GM18907 (cell line): ENCODE measurements around the gene RCL1.
"Not testable (repeated sequence)": the region's sequence is repeated elsewhere in the genome, so short reads cannot be mapped to it uniquely, and the experiment has no call there.

Experiments
- ATAC-seq: cut with Tn5 transposase; IDR thresholded peaks from one replicate; pipeline ENCODE4 v1.9.1; 2021; ENCODE audit warnings: mild to moderate bottlenecking, moderate library complexity; ENCODE audit not compliant: unreplicated experiment

RCL1 gene

GRCh38 chr9:4866239-4866969, 73.7 kb downstream of the RCL1 start:
- no peak for ATAC-seq

- ATAC-seq, result no peak
Measured at GRCh38 chr9:4873066-4873465, 80.3 kb downstream of the RCL1 start.

DNA sequence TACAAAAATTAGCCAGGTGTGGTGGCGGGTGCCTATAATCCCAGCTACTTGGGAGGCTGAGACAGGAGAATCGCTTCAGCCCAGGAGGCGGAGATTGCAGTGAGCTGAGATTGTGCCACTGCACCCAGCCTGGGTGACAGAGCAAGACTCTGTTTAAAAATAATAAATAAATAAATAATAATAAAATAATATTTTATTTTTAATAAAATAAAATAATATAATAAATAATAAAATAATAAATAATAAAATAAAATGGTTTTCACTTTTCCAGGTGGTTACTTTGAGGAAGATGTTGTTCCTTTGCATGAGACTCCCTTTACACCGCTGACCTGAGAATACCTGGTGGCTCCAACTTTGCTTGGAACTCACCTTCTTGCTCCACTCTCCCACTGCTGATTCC, 82.8 kb downstream of the RCL1 start:
- ATAC-seq, result no peak

DNA sequence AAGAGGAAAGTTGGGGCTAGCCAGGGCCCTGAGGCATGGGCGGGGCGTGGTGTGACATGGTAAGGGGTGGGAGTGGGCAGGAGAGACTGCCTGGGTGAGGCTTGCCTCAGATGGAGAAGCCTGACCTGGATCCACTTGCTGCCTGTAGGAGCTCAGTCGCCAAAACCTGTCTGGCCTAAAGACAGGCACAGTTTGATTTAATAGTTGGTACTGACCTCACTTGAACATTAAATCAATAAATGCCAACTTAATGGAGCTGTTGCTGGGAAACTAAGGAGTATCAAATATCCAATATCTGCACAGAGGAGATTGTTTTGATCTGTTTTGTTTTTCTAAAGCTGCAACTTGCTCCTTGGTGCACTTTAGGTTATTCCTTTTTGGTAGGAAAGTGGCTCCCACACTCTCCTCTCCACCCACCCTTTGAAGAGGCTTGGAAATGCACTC, 86.4 kb downstream of the RCL1 start:
- no peak for ATAC-seq

- ATAC-seq, result no peak
Measured at GRCh38 chr9:4883326-4883873, 90.7 kb downstream of the RCL1 start.

GRCh38 chr9:4886698-4887097, 94.0 kb downstream of the RCL1 start:
- peak; percentile 98 for ATAC-seq

- no peak for ATAC-seq
Measured at GRCh38 chr9:4887556-4887955, 94.8 kb downstream of the RCL1 start.

GRCh38 chr9:4890242-4890641, 97.5 kb downstream of the RCL1 start:
- no peak for ATAC-seq

DNA sequence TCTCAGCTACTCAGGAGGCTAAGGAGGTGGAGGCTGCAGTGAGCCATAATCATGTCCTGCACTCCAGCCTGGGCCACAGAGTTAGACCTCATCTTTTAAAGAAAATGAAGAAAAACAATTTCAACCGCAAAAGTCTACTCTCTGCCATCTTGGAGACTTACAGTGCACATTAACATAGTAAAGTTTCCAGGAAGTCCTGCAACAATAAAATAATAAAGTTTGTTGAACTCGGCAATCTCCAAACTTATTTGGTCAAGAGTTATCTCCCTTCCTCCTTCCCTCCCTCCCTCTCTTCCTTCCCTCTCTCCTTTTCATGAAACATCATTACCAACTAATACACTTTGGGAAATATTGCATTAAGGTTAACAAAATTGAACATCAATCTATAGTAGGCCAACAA, 98.2 kb downstream of the RCL1 start:
- ATAC-seq, result no peak

DNA sequence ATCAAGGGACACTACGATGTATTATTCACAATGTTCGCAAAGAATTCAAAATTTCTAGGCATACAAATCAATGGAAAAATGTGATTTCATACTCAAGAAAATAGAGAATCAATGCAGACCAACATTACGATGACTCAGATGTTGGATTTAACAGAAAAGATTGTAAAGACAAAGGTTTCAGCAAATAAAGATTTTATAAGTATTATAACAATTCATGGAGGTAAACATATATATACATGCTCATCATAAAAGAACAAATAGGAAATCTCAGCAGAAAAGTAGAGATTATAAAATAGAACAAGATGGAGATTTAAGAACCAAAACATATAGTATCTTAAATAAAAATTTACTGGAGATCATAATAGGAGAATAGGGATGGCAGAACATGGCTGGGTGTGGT, 98.9 kb downstream of the RCL1 start:
- ATAC-seq, result no peak

DNA sequence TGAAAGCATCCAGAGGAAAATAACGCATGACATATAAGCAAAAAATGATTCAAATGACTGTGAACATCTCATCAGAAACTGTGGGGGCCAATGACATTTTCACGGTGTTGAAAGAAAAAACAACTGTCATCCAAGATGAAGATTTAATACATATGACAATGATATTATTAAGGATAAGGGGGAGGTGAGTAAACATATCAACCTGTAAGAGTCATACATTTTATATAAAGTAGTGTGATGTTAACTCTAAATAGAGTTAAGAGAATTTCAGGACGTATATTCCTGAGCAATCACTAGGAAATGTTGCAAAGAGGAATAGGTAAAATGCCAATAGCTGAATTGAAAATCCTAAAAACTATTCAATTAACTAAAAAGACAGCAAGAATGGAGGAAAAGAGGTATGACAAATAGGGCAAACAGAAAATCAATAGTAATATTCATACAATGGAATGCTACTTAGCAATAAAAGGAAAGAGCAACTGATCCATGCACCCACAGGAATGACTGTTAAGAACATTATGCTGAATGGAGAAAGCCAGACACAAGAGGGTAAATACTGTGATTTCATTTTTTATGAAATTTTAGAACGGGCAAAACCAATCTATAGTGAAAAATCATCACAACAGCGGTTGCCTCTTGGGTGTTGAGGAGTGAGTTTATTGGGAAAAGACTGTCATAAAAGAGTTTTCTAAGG, 99.9 kb downstream of the RCL1 start:
- no peak for ATAC-seq

DNA sequence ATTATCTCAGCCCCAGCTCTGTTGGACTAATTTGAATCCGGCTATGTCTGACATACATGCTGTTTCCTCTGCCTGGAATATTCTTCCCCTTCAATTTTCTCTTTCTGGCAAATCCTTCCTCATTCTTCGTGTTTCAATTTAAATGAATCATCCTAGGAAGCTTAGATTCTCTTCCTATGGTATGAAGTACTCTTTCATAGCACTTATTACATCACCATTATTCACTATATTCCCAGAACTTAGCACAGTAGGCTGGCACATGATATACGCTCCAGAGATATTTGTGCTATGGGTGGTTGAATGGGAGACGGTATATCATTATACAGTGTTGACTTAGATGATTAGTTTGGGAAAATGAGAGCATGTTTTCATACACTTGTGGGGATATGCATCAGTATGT, 101.3 kb downstream of the RCL1 start:
- no peak for ATAC-seq

DNA sequence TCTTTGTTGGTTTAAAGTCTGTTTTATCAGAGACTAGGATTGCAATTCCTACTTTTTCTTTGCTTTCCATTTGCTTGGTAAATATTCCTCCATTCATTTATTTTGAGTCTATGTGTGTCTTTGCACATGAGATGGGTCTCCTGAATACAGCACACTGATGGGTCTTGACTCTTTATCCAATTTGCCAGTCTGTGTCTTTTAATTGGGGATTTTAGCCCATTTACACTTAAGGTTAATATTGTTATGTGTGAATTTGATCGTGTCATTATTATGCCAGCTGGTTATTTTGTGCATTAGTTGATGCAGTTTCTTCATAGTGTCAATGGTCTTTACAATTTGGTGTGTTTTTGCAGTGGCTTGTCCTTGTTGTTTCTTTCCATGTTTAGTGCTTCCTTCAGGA, 107.1 kb downstream of the RCL1 start:
- ATAC-seq, result not testable (repeated sequence)

GRCh38 chr9:4901401-4902134, 108.8 kb downstream of the RCL1 start:
- ATAC-seq, result not testable (repeated sequence)

- ATAC-seq, result no peak
Measured at GRCh38 chr9:4902135-4902475, 109.4 kb downstream of the RCL1 start.

DNA sequence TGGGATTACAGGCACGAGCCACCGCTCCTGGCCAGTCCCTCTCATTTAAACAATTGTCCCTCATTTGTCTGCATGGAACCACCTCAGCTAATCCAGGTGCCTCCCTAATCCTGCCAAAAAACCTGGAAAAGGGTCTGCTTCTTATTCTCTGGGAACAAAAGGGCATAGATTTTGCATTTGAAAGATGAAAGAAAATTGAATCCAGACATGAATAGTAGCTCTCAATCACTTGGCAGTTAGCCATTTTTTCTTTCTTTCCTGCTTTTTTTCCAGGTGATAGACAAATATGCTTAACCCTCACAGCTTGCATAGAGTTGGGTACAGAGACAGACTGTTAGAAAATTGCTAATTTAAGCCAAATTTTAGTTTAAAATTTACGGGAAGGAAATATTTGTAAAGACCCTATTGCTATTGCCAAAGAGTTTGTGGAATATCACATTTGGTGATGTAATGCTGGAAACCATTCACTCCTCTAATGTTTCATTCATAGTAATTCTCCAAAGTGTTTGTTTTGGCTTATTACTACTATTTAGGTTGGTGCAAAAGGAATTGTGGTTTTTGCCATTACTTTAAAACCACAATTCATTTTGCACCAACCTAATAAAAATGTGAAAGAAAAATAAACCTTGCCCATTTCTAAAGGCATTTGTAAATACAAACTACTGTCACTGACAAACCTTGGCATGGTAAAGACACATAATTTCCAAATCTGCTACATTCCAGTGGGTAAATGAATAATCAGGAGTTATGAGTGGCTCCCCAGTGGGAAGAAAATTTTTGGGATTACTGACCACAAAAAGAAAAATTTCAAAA, 111.8 kb downstream of the RCL1 start:
- no peak for ATAC-seq

DNA sequence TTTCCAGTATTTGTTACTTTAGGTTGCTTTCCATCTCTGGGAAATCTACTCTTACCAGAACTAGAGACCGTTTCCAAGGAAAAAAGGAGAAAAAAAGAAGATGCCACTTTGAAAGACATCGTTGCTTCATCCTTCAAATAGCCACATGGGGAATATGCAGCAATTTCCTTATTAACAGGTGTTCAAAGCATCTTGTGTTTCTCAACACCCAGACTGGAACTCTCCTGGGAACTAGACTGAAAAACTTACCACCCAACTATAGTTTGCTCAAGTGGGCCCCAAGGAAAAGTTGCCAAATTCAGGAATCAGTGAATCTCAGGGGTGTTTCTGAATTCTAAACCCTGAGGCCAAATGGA, 112.4 kb downstream of the RCL1 start:
- ATAC-seq, result no peak
